IMR-90 (cell line): ENCODE results near the gene CNGB1. TPM values are rescaled to one million over a fixed set of nuclear protein-coding genes. Genes with fewer than 3 reads are reported as not detected.

ENCODE experiments used
- ATAC-seq: fragments of 200-7000 bp; cut with Tn5 transposase; 2 replicates; pipeline ENCODE4 v1.9.1; 2020; ENCODE audit warnings: low read depth, mild to moderate bottlenecking, moderate library complexity
- BruUV-seq: library from RNA; stranded (reverse); fragments of 400-500 nt; replicated peaks from 2 replicates; lab custom pipeline; 2021; lab: Mats Ljungman, UMichigan
- CTCF ChIA-PET: fragments of 300-600 bp; formaldehyde crosslinking; extraction: SDS; loops from one replicate; lab custom pipeline; 2021; ENCODE audit warnings: antibody characterized with exemption; lab: Yijun Ruan, JAX
- POLR2A ChIA-PET: fragments of 300-600 bp; sonication (Branson Sonifier 250); formaldehyde crosslinking; loops from one replicate; lab custom pipeline; 2022; ENCODE audit warnings: antibody characterized with exemption; ENCODE audit not compliant: unreplicated experiment; lab: Charles Lee
- DNase-seq: peaks from one replicate; pipeline ENCODE4 v3.0.0; 2013
- H2AFZ ChIP-seq: replicated peaks from 2 replicates; pipeline ENCODE3; 2013; ENCODE audit warnings: low read length, mild to moderate bottlenecking; ENCODE audit not compliant: poor library complexity
- H2AK5ac ChIP-seq: 2 replicates; pipeline ENCODE4 v1.6.1; 2013; ENCODE audit warnings: low read depth, low read length, inconsistent platforms
- H2AK9ac ChIP-seq: replicated peaks from 2 replicates; pipeline ENCODE3; 2013; ENCODE audit warnings: mild to moderate bottlenecking, low read depth, low read length, moderate library complexity; ENCODE audit not compliant: poor library complexity
- H2BK120ac ChIP-seq: 2 replicates; pipeline ENCODE4 v1.6.1; 2013; ENCODE audit warnings: low read depth, low read length, inconsistent platforms
- H2BK15ac ChIP-seq: 3 replicates; pipeline ENCODE4 v1.6.1; 2013; ENCODE audit warnings: low read depth, low read length, inconsistent platforms
- H2BK20ac ChIP-seq: 2 replicates; pipeline ENCODE4 v1.6.1; 2013; ENCODE audit warnings: low read depth, mild to moderate bottlenecking, inconsistent platforms, low read length, moderate library complexity
- H2BK5ac ChIP-seq: 2 replicates; pipeline ENCODE4 v1.6.1; 2013; ENCODE audit warnings: mild to moderate bottlenecking, low read depth, low read length, inconsistent platforms; ENCODE audit not compliant: poor library complexity, severe bottlenecking
- H3K14ac ChIP-seq: replicated peaks from 2 replicates; pipeline ENCODE4 v1.6.1; 2013; ENCODE audit warnings: low read depth, low read length, inconsistent platforms
- H3K18ac ChIP-seq: 2 replicates; pipeline ENCODE4 v1.6.1; 2013; ENCODE audit warnings: low read depth, low read length, control low read depth
- H3K23ac ChIP-seq: 2 replicates; pipeline ENCODE4 v1.6.1; 2013; ENCODE audit warnings: low read depth, low read length, inconsistent platforms
- H3K27ac ChIP-seq: 2 replicates; pipeline ENCODE4 v1.5.1; 2013; ENCODE audit warnings: mild to moderate bottlenecking, control low read depth, low read length; ENCODE audit not compliant: insufficient read depth
- H3K27me3 ChIP-seq: 2 replicates; pipeline ENCODE4 v1.6.1; 2013; ENCODE audit warnings: low read length; ENCODE audit not compliant: control insufficient read depth, insufficient read depth
- H3K36me3 ChIP-seq: 2 replicates; pipeline ENCODE4 v1.6.1; 2013; ENCODE audit warnings: low read length, mixed read lengths; ENCODE audit not compliant: control insufficient read depth, insufficient read depth
- H3K4ac ChIP-seq: 2 replicates; pipeline ENCODE4 v1.6.1; 2013; ENCODE audit warnings: low read depth, low read length, inconsistent platforms
- H3K4me1 ChIP-seq: 2 replicates; pipeline ENCODE4 v1.6.1; 2013; ENCODE audit warnings: low read length, mixed read lengths; ENCODE audit not compliant: control insufficient read depth, insufficient read depth
- H3K4me2 ChIP-seq: 2 replicates; pipeline ENCODE4 v1.6.1; 2013; ENCODE audit warnings: low read depth, mild to moderate bottlenecking, control low read depth, low read length, moderate library complexity
- H3K4me3 ChIP-seq: 2 replicates; pipeline ENCODE4 v1.5.1; 2013; ENCODE audit warnings: low read depth, mild to moderate bottlenecking, control low read depth, low read length, moderate library complexity; ENCODE audit not compliant: insufficient read depth
- H3K56ac ChIP-seq: 2 replicates; pipeline ENCODE4 v1.6.1; 2013; ENCODE audit warnings: low read length, inconsistent platforms; ENCODE audit not compliant: insufficient read depth; ENCODE audit errors: extremely low read depth
- H3K79me1 ChIP-seq, 2 experiments: 2 replicates each; pipeline ENCODE4 v1.6.1; 2013; ENCODE audit warnings: low read length in 2 of 2, inconsistent platforms in 1 of 2, low read depth in 1 of 2
- H3K9ac ChIP-seq: 2 replicates; pipeline ENCODE4 v1.6.1; 2013; ENCODE audit warnings: low read depth, low read length, control low read depth
- H3K9me1 ChIP-seq: 2 replicates; pipeline ENCODE4 v1.6.1; 2013; ENCODE audit warnings: low read length, inconsistent platforms; ENCODE audit not compliant: insufficient read depth
- H3K9me3 ChIP-seq: 2 replicates; pipeline ENCODE4 v1.6.1; 2013; ENCODE audit warnings: low read length; ENCODE audit not compliant: control insufficient read depth, insufficient read depth
- H4K20me1 ChIP-seq: 2 replicates; pipeline ENCODE4 v1.6.1; 2013; ENCODE audit warnings: low read length, inconsistent platforms; ENCODE audit not compliant: insufficient read depth
- H4K5ac ChIP-seq: 2 replicates; pipeline ENCODE4 v1.6.1; 2013; ENCODE audit warnings: mild to moderate bottlenecking, low read depth, low read length, control low read depth
- H4K8ac ChIP-seq, 2 experiments: 2 replicates each; pipeline ENCODE4 v1.6.1; 2013; ENCODE audit warnings: low read depth in 2 of 2, low read length in 2 of 2, control low read depth in 1 of 2, inconsistent platforms in 1 of 2
- H4K91ac ChIP-seq: 2 replicates; pipeline ENCODE4 v1.6.1; 2013; ENCODE audit warnings: low read depth, low read length, inconsistent platforms; ENCODE audit not compliant: insufficient read depth
- CEBPB ChIP-seq: IDR thresholded peaks from 2 replicates; pipeline ENCODE4 v1.6.1; 2012; ENCODE audit warnings: low read depth, low read length, improper control_type of control experiment
- CHD1 ChIP-seq: IDR thresholded peaks from 2 replicates; pipeline ENCODE4 v1.6.1; 2012; ENCODE audit warnings: low read depth, low read length, improper control_type of control experiment
- FOS ChIP-seq: fragments of 150-350 bp; IDR thresholded peaks from 2 replicates; pipeline ENCODE4 v1.6.1; 2016; ENCODE audit warnings: low read depth, low read length
- MAFK ChIP-seq: IDR thresholded peaks from 2 replicates; pipeline ENCODE4 v1.6.1; 2012; ENCODE audit warnings: low read depth, low read length, improper control_type of control experiment
- MAZ ChIP-seq: IDR thresholded peaks from 2 replicates; pipeline ENCODE4 v1.6.1; 2012; ENCODE audit warnings: low read depth, mild to moderate bottlenecking, low read length, improper control_type of control experiment, moderate library complexity, borderline replicate concordance
- MXI1 ChIP-seq: IDR thresholded peaks from 2 replicates; pipeline ENCODE4 v1.6.1; 2012; ENCODE audit warnings: low read depth, mild to moderate bottlenecking, low read length, moderate library complexity, borderline replicate concordance
- POLR2A ChIP-seq: IDR thresholded peaks from 2 replicates; pipeline ENCODE4 v1.6.1; 2012; ENCODE audit warnings: mild to moderate bottlenecking, low read depth, low read length
- RAD21 ChIP-seq: IDR thresholded peaks from 2 replicates; pipeline ENCODE4 v1.6.1; 2012; ENCODE audit warnings: low read length, improper control_type of control experiment
- RFX5 ChIP-seq: IDR thresholded peaks from 2 replicates; pipeline ENCODE4 v1.8.0; 2012; ENCODE audit warnings: low read depth, mild to moderate bottlenecking, low read length, moderate library complexity
- SMC3 ChIP-seq: fragments of 150-350 bp; IDR thresholded peaks from 2 replicates; pipeline ENCODE4 v1.6.1; 2016; ENCODE audit warnings: low read depth, mild to moderate bottlenecking, antibody characterized with exemption, low read length, moderate library complexity
- WGBS, 2 experiments: methylation state at CpG; one replicate each; pipeline versions ENCODE4 v1.1.5 to v1.1.7; 2013; ENCODE audit warnings: missing lambda C conversion rate in 2 of 2; ENCODE audit not compliant: insufficient read length in 1 of 2; ENCODE audit errors: extremely low coverage in 2 of 2; 5-methylcytosine and 5-hydroxymethylcytosine counted together
- dilution Hi-C: fragments of 300-500 bp; cut with HindIII; formaldehyde crosslinking; loops from one replicate; pipeline ENCODE4 v1.14.3; 2018; ENCODE audit warnings: low sequenced_read_pairs; ENCODE audit not compliant: unreplicated experiment
- in situ Hi-C: fragments of 300-500 bp; cut with MboI; formaldehyde crosslinking; loops from 3 replicates; pipeline ENCODE4 v1.14.3; 2019; ENCODE audit warnings: low sequenced_read_pairs, inconsistent platforms, mixed read lengths
- intact Hi-C: fragments of 100-400 bp; cut with micrococcal nuclease; formaldehyde crosslinking; loops from 2 replicates; pipeline ENCODE4 v1.10.0; 2022
- polyA plus RNA-seq, 3 experiments: library from polyadenylated mRNA; depleted of rRNA; stranded (reverse); fragments of >200 nt; gene quantifications; 2 replicates each; pipeline ENCODE4 v1.2.3, GENCODE V29; 2012; ENCODE audit warnings: low replicate concordance in 1 of 3
- total RNA-seq: library from RNA; depleted of rRNA; stranded (reverse); fragments of >200 nt; gene quantifications from 2 replicates; pipeline ENCODE4 v1.2.3, GENCODE V29; 2012
- TF ChIP-seq, protein P1 (sequence below): conservative IDR thresholded peaks from 2 replicates; pipeline ENCODE4 v1.5.1; 2012; ENCODE audit warnings: mild to moderate bottlenecking, low read depth, low read length, improper control_type of control experiment
- TF ChIP-seq, protein P2 (sequence below): fragments of 150-350 bp; IDR thresholded peaks from 2 replicates; pipeline ENCODE4 v1.6.1; 2016; ENCODE audit warnings: low read depth, mild to moderate bottlenecking, low read length, moderate library complexity, borderline replicate concordance

CNGB1 gene
- total and polyA plus RNA-seq, 2 of the 4 experiments (the other 2 are of a cell fraction): not detected

DNA sequence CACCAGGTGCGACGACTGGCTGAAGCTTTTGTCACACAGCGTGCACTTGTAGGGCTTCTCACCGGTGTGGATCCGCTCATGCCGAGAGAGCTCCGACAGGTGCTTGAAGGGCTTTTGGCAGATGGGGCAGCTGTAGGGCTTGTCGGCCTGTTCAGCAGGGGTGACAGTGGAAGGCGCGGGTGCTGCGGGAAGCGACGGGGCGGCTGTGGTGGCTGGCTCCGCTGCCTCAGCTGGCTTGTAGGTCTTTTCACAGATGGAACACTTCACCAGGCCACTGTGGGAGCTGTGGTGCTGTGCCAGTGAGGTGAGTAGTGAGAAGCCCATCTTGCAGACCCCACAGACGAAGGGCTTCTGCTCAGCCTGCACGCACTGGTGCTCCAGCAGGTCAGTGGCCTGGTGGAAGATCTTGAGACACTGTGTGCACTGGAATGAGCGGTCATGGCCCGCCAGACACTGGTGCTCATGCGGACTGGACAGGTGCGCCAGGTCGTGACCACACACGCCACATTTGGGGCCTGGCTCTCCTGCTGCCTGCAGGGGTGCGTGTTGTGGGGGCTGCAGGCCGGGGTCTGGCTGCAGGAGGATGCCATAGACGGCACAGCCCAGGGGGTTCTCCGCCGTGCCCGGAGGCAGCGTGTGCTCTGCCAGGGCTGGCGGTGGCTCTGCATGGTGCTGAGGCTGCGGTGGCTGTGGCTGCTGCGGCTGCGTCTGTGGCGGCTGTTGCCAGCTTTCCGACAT, 26.8 kb upstream of the CNGB1 start:
- Histone ChIP-seq H4K8ac (no peak overlapping the region), H3K36me3 (peaks cover 36% of the 10 kb centered on the region; the same call in 1 of the 2 replicates)

More for the DNA sequence above, 26.8 kb upstream of the CNGB1 start:
- no peak overlapping the region for H3K14ac ChIP-seq
- 97% methylated on average over 19 of the region's 36 CpGs; no CpG with 5 or more reads in 1 of the 2 experiments for WGBS, 2 experiments
- H3K79me1 ChIP-seq: peaks cover 20 to 59% of the 10 kb centered on the region in 2 experiments
- no peak overlapping the region for H2AFZ ChIP-seq
- no peak overlapping the region for H2AK5ac ChIP-seq
- no peak for DNase-seq
- H2AK9ac ChIP-seq: no peak overlapping the region
- H2BK20ac ChIP-seq: no peak overlapping the region
- no peak overlapping the region for H3K4ac ChIP-seq
- no peaks in the 10 kb centered on the region for H3K27me3 ChIP-seq
- intact Hi-C loops: no loop called here
- ATAC-seq: no peak
- in situ Hi-C loops: no loop called here
- H4K20me1 ChIP-seq: peaks cover 23% of the 10 kb centered on the region
- BruUV-seq: no TSS peak
- H2BK5ac ChIP-seq: no peak overlapping the region
- H3K56ac ChIP-seq: no peak overlapping the region
- H4K5ac ChIP-seq: no peak overlapping the region
- H3K9me1 ChIP-seq: peaks cover 11% of the 10 kb centered on the region; the same call in 1 of the 2 replicates
- no peak overlapping the region for H2BK15ac ChIP-seq
- TF ChIP-seq RAD21: no peak
- no peak for TF ChIP-seq CEBPB
- no peak for TF ChIP-seq FOS
- no peak for TF ChIP-seq MXI1
- no peak for TF ChIP-seq CHD1
- TF ChIP-seq MAFK: no peak
- TF ChIP-seq MAZ: no peak
- TF ChIP-seq RFX5: no peak
- TF ChIP-seq SMC3: no peak
- TF ChIP-seq, protein P1, sequence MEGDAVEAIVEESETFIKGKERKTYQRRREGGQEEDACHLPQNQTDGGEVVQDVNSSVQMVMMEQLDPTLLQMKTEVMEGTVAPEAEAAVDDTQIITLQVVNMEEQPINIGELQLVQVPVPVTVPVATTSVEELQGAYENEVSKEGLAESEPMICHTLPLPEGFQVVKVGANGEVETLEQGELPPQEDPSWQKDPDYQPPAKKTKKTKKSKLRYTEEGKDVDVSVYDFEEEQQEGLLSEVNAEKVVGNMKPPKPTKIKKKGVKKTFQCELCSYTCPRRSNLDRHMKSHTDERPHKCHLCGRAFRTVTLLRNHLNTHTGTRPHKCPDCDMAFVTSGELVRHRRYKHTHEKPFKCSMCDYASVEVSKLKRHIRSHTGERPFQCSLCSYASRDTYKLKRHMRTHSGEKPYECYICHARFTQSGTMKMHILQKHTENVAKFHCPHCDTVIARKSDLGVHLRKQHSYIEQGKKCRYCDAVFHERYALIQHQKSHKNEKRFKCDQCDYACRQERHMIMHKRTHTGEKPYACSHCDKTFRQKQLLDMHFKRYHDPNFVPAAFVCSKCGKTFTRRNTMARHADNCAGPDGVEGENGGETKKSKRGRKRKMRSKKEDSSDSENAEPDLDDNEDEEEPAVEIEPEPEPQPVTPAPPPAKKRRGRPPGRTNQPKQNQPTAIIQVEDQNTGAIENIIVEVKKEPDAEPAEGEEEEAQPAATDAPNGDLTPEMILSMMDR: no peak
- TF ChIP-seq, protein P2, sequence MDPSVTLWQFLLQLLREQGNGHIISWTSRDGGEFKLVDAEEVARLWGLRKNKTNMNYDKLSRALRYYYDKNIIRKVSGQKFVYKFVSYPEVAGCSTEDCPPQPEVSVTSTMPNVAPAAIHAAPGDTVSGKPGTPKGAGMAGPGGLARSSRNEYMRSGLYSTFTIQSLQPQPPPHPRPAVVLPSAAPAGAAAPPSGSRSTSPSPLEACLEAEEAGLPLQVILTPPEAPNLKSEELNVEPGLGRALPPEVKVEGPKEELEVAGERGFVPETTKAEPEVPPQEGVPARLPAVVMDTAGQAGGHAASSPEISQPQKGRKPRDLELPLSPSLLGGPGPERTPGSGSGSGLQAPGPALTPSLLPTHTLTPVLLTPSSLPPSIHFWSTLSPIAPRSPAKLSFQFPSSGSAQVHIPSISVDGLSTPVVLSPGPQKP: no peak
- TF ChIP-seq POLR2A: no peak
- no peak overlapping the region for H3K23ac ChIP-seq
- H3K18ac ChIP-seq: no peak overlapping the region
- no peak overlapping the region for H4K91ac ChIP-seq
- dilution Hi-C loops: no loop called here
- CTCF ChIA-PET: no interaction called here
- no peaks in the 10 kb centered on the region for H3K9me3 ChIP-seq
- H3K27ac ChIP-seq: no peak overlapping the region
- no peak overlapping the region for H3K4me3 ChIP-seq
- H2BK120ac ChIP-seq: no peak overlapping the region
- no peak overlapping the region for H3K9ac ChIP-seq
- H3K4me2 ChIP-seq: no peak overlapping the region
- peaks cover 12% of the 10 kb centered on the region for H3K4me1 ChIP-seq
- POLR2A ChIA-PET: no interaction called here
